ENCODE data around the gene DENND1A. TPM values are rescaled to one million over a fixed set of nuclear protein-coding genes. Genes with fewer than 3 reads are reported as not detected.

Gene DENND1A
- total RNA-seq, 1 experiment from 2014 or later = 19.7 TPM

GRCh38 chr9:123616707-123617106, 313.2 kb downstream of the DENND1A start:
- in situ Hi-C loops (cut with HindIII; ENCODE audit: low pct_unique_long_range_greater_than_20kb, low sequenced_read_pairs) = no loop called here
- no peak for ATAC-seq
- CTCF ChIA-PET = no interaction called here

GRCh38 chr9:123615381-123615780, 314.5 kb downstream of the DENND1A start:
- TF ChIP-seq, protein P1, sequence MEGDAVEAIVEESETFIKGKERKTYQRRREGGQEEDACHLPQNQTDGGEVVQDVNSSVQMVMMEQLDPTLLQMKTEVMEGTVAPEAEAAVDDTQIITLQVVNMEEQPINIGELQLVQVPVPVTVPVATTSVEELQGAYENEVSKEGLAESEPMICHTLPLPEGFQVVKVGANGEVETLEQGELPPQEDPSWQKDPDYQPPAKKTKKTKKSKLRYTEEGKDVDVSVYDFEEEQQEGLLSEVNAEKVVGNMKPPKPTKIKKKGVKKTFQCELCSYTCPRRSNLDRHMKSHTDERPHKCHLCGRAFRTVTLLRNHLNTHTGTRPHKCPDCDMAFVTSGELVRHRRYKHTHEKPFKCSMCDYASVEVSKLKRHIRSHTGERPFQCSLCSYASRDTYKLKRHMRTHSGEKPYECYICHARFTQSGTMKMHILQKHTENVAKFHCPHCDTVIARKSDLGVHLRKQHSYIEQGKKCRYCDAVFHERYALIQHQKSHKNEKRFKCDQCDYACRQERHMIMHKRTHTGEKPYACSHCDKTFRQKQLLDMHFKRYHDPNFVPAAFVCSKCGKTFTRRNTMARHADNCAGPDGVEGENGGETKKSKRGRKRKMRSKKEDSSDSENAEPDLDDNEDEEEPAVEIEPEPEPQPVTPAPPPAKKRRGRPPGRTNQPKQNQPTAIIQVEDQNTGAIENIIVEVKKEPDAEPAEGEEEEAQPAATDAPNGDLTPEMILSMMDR (IDR thresholded peaks at IDR 0.05) = no peak
- TF ChIP-seq, protein P2, sequence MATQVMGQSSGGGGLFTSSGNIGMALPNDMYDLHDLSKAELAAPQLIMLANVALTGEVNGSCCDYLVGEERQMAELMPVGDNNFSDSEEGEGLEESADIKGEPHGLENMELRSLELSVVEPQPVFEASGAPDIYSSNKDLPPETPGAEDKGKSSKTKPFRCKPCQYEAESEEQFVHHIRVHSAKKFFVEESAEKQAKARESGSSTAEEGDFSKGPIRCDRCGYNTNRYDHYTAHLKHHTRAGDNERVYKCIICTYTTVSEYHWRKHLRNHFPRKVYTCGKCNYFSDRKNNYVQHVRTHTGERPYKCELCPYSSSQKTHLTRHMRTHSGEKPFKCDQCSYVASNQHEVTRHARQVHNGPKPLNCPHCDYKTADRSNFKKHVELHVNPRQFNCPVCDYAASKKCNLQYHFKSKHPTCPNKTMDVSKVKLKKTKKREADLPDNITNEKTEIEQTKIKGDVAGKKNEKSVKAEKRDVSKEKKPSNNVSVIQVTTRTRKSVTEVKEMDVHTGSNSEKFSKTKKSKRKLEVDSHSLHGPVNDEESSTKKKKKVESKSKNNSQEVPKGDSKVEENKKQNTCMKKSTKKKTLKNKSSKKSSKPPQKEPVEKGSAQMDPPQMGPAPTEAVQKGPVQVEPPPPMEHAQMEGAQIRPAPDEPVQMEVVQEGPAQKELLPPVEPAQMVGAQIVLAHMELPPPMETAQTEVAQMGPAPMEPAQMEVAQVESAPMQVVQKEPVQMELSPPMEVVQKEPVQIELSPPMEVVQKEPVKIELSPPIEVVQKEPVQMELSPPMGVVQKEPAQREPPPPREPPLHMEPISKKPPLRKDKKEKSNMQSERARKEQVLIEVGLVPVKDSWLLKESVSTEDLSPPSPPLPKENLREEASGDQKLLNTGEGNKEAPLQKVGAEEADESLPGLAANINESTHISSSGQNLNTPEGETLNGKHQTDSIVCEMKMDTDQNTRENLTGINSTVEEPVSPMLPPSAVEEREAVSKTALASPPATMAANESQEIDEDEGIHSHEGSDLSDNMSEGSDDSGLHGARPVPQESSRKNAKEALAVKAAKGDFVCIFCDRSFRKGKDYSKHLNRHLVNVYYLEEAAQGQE (IDR thresholded peaks at IDR 0.05; ENCODE audit: insufficient read depth in 1 of 2, low read depth in 2 of 2, low read length in 1 of 2) = no peak
- TF ChIP-seq POLR2AphosphoS5 (IDR thresholded peaks at IDR 0.05; ENCODE audit: low read depth, low read length) = no peak
- TF ChIP-seq TCF7L2 (IDR thresholded peaks at IDR 0.05; ENCODE audit: low read depth, low read length) = no peak
- TF ChIP-seq SIN3A (IDR thresholded peaks at IDR 0.05; ENCODE audit: borderline replicate concordance, insufficient read depth, low read depth, low read length) = no peak
- Histone ChIP-seq H3K9me3 (ENCODE audit: control insufficient read depth, insufficient read depth, low read depth, low read length) (no peaks in the 10 kb centered on the region), H3K4me1 (ENCODE audit: control insufficient read depth, insufficient read depth, low read length) (no peaks in the 10 kb centered on the region), H3K27ac (ENCODE audit: low read length) (no peak overlapping the region), H3K4me3 (ENCODE audit: low read depth in 2 of 2, low read length in 2 of 2) (no peak overlapping the region), H3K27me3 (ENCODE audit: control insufficient read depth, insufficient read depth, low read length) (no peaks in the 10 kb centered on the region), H3K36me3 (ENCODE audit: control insufficient read depth, insufficient read depth, low read length) (no peaks in the 10 kb centered on the region)
- intact Hi-C loops (cut with micrococcal nuclease; ENCODE audit: unreplicated experiment) = no loop called here
- DNase-seq (ENCODE audit: low read depth, low spot score) (no peak), ATAC-seq (no peak)
- no TSS peak for BruUV-seq (replicated peaks)
- CTCF ChIA-PET = no interaction called here
- POLR2A ChIA-PET = no interaction called here
- in situ Hi-C loops (cut with HindIII; ENCODE audit: low pct_unique_long_range_greater_than_20kb, low sequenced_read_pairs) = no loop called here

More at GRCh38 chr9:123616707-123617106, 313.2 kb downstream of the DENND1A start:
- H3K27me3 ChIP-seq (ENCODE audit: control insufficient read depth, insufficient read depth, low read length) = no peaks in the 10 kb centered on the region
- no peak for DNase-seq (ENCODE audit: low read depth, low spot score)
- intact Hi-C loops (cut with micrococcal nuclease; ENCODE audit: unreplicated experiment) = no loop called here
- H3K4me1 ChIP-seq (ENCODE audit: control insufficient read depth, insufficient read depth, low read length) = no peaks in the 10 kb centered on the region
- H3K27ac ChIP-seq (ENCODE audit: low read length) = no peak overlapping the region
- no peaks in the 10 kb centered on the region for H3K9me3 ChIP-seq (ENCODE audit: control insufficient read depth, insufficient read depth, low read depth, low read length)
- TF ChIP-seq POLR2AphosphoS5 (IDR thresholded peaks at IDR 0.05; ENCODE audit: low read depth, low read length) (no peak), TCF7L2 (IDR thresholded peaks at IDR 0.05; ENCODE audit: low read depth, low read length) (no peak), SIN3A (IDR thresholded peaks at IDR 0.05; ENCODE audit: borderline replicate concordance, insufficient read depth, low read depth, low read length) (no peak)
- TF ChIP-seq, protein P1 (IDR thresholded peaks at IDR 0.05) = no peak
- TF ChIP-seq, protein P2 (IDR thresholded peaks at IDR 0.05; ENCODE audit: insufficient read depth in 1 of 2, low read depth in 2 of 2, low read length in 1 of 2) = no peak
- BruUV-seq (replicated peaks) = no TSS peak
- no peak overlapping the region for H3K4me3 ChIP-seq (ENCODE audit: low read depth in 2 of 2, low read length in 2 of 2)
- POLR2A ChIA-PET = no interaction called here
- H3K36me3 ChIP-seq (ENCODE audit: control insufficient read depth, insufficient read depth, low read length) = no peaks in the 10 kb centered on the region
